Breast epithelium (tissue), 3 donors: ENCODE measurements around the gene CRTAC1.

Experiments used
- CTCF ChIP-seq, 3 donors: fragments of 450-650 bp; IDR thresholded peaks; one replicate each; pipeline ENCODE4 v1.5.1; 2016 to 2017; ENCODE audit warnings: antibody characterized with exemption in 3 of 3, mild to moderate bottlenecking in 3 of 3, moderate library complexity in 3 of 3
- POLR2A ChIP-seq: fragments of 450-650 bp; IDR thresholded peaks from one replicate; pipeline ENCODE4 v1.6.1; 2016; ENCODE audit warnings: antibody characterized with exemption, mild to moderate bottlenecking, moderate library complexity
- POLR2AphosphoS5 ChIP-seq, 3 donors: sonication (generic); formaldehyde crosslinking; IDR thresholded peaks; one replicate each; pipeline ENCODE4 v1.6.1; 2017; ENCODE audit warnings: antibody characterized with exemption in 3 of 3

DNA sequence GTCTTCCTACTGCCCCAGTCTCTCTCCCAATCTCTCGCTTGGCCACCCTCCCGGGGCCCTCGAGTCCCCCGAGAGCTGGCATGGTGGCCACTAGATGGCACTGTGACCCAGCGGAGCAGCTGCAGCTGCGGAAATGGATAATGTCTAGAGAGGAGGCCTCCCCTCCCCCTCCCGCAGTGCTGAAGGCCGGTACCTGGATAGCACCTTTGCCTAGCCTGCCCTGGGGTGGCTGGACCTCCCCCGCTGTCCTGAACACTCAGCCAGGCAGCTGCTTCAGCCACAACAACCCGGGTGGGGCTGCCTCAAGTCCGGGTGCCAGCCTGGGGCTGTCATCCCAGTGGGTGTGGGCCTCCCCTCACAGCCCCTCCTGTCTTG, 115.6 kb downstream of the CRTAC1 start:
- TF ChIP-seq CTCF (IDR thresholded peaks at IDR 0.05) (peak; percentile 40 to 84 (median 82)), POLR2A (no peak), POLR2AphosphoS5 (IDR thresholded peaks at IDR 0.05) (no peak)
